ENCODE measurements around the gene SLC39A6. TPM values are rescaled to one million over a fixed set of nuclear protein-coding genes. Genes with fewer than 3 reads are reported as not detected.

The SLC39A6 gene
- total RNA-seq, 1 experiment from 2014 or later: 33.9 TPM

GRCh38 chr18:36109737-36110136 lies 19.4 kb downstream of the SLC39A6 start:
- Histone ChIP-seq H3K18ac (ENCODE audit: insufficient read length, low read depth, low read length) (no peak overlapping the region), H4K91ac (ENCODE audit: insufficient read length, low read depth, low read length) (no peak overlapping the region), H3T11ph (ENCODE audit: low read length) (no peak overlapping the region), H3K23me2 (ENCODE audit: insufficient read length, low read depth, low read length, poor library complexity, severe bottlenecking) (no peaks in the 10 kb centered on the region), H2AFZ (ENCODE audit: low read length) (no peak overlapping the region), H3K9ac (ENCODE audit: extremely low read depth, insufficient read length, low read length) (no peak overlapping the region), H4K5ac (ENCODE audit: insufficient read length, low read depth, low read length) (no peak overlapping the region), H2BK5ac (ENCODE audit: insufficient read length, low read length) (no peak overlapping the region), H3K23ac (ENCODE audit: insufficient read length, low read depth, low read length) (no peak overlapping the region), H3K79me2 (ENCODE audit: insufficient read depth, low read length) (no peaks in the 10 kb centered on the region), H3K79me1 (ENCODE audit: insufficient read depth, low read depth, low read length, poor library complexity, severe bottlenecking) (no peaks in the 10 kb centered on the region), H3K56ac (ENCODE audit: insufficient read length, low read depth, low read length) (no peak overlapping the region), H2BK120ac (ENCODE audit: low read depth, low read length, poor library complexity, severe bottlenecking) (no peak overlapping the region), H2BK12ac (ENCODE audit: insufficient read length, low read depth, low read length) (no peak overlapping the region), H4K8ac (replicated peaks; ENCODE audit: insufficient read length, low read depth, low read length) (no peak overlapping the region), H4K20me1 (ENCODE audit: control insufficient read depth, insufficient read depth, insufficient read length) (no peaks in the 10 kb centered on the region), H3K4ac (ENCODE audit: low read depth, low read length) (no peak overlapping the region), H3K4me2 (ENCODE audit: insufficient read depth, insufficient read length, low read length) (no peak overlapping the region), H2AK5ac (ENCODE audit: insufficient read length, low read length) (no peak overlapping the region), H3K14ac (ENCODE audit: insufficient read depth, low read length) (no peak overlapping the region), H3K27me3 (ENCODE audit: insufficient read depth, low read length) (no peaks in the 10 kb centered on the region), H3K27ac (ENCODE audit: insufficient read length, low read depth, low read length) (no peak overlapping the region), H2BK20ac (ENCODE audit: low read depth, low read length, poor library complexity, severe bottlenecking) (no peak overlapping the region), H2BK15ac (ENCODE audit: low read depth, low read length) (no peak overlapping the region), H3K4me1 (ENCODE audit: insufficient read depth, low read length) (no peaks in the 10 kb centered on the region), H3K9me3 (ENCODE audit: control insufficient read depth, low read depth, low read length) (no peaks in the 10 kb centered on the region)
- no peaks in the 10 kb centered on the region for H3K27me3 Mint-ChIP-seq (ENCODE audit: low read depth)
- no peak for TF ChIP-seq CTCF (conservative IDR thresholded peaks at IDR 0.05)
- no peak overlapping the region for H3K4me3 Mint-ChIP-seq
- no peaks in the 10 kb centered on the region for H3K4me1 Mint-ChIP-seq
- DNase-seq: no peak
- no peak overlapping the region for H3K27ac Mint-ChIP-seq
- no CpG with 5 or more reads among the region's 1 CpG for WGBS (ENCODE audit: extremely low coverage, insufficient read length, low lambda C conversion rate)
- no peaks in the 10 kb centered on the region for H3K9me3 Mint-ChIP-seq
- H3K36me3 Mint-ChIP-seq (ENCODE audit: insufficient read depth in 1 of 3, low read depth in 3 of 3): peaks cover 16 to 47% (median 43%) of the 10 kb centered on the region in 3 experiments

All from H9 (cell line).